HG02571 (cell line): ENCODE measurements around the gene CCT8L2.
"Not testable (repeated sequence)": the region's sequence is repeated elsewhere in the genome, so short reads cannot be mapped to it uniquely, and the experiment has no call there.

ENCODE experiments used
- ATAC-seq: cut with Tn5 transposase; IDR thresholded peaks from one replicate; pipeline ENCODE4 v1.9.1; 2021; ENCODE audit warnings: mild to moderate bottlenecking, moderate library complexity; ENCODE audit not compliant: unreplicated experiment

CCT8L2 gene

GRCh38 chr22:16592710-16593109 is at the start of gene CCT8L2:
Gene CCT8L2, minus strand, starts transcription at chr22:16592810. Its CDS starts 260 bp downstream, at chr22:16592550.
- ATAC-seq = not testable (repeated sequence)

GRCh38 chr22:16635442-16635841 is 42.8 kb upstream of the CCT8L2 start:
- not testable (repeated sequence) for ATAC-seq

- not testable (repeated sequence) for ATAC-seq
Observed at GRCh38 chr22:16634092-16634491, 41.5 kb upstream of the CCT8L2 start.

- not testable (repeated sequence) for ATAC-seq
Observed at GRCh38 chr22:16628476-16628875, 35.9 kb upstream of the CCT8L2 start.

- ATAC-seq = not testable (repeated sequence)
Observed at GRCh38 chr22:16625018-16625417, 32.4 kb upstream of the CCT8L2 start.

- not testable (repeated sequence) for ATAC-seq
Observed at GRCh38 chr22:16623595-16623994, 31.0 kb upstream of the CCT8L2 start.

- ATAC-seq = not testable (repeated sequence)
Observed at GRCh38 chr22:16617516-16617915, 24.9 kb upstream of the CCT8L2 start.

GRCh38 chr22:16616390-16616938 is 23.9 kb upstream of the CCT8L2 start:
- not testable (repeated sequence) for ATAC-seq

- not testable (repeated sequence) for ATAC-seq
Observed at GRCh38 chr22:16615606-16616245, 23.1 kb upstream of the CCT8L2 start.

GRCh38 chr22:16609548-16610261 is 17.1 kb upstream of the CCT8L2 start:
- no peak for ATAC-seq

GRCh38 chr22:16608931-16609330 is 16.3 kb upstream of the CCT8L2 start:
- ATAC-seq = no peak

- ATAC-seq = not testable (repeated sequence)
Observed at GRCh38 chr22:16604257-16604998, 11.8 kb upstream of the CCT8L2 start.

- ATAC-seq = not testable (repeated sequence)
Observed at GRCh38 chr22:16603770-16604242, 11.2 kb upstream of the CCT8L2 start.

- ATAC-seq = no peak
Observed at GRCh38 chr22:16603448-16603768, 10.8 kb upstream of the CCT8L2 start.

- ATAC-seq = not testable (repeated sequence)
Observed at GRCh38 chr22:16602728-16603447, 10.3 kb upstream of the CCT8L2 start.

- not testable (repeated sequence) for ATAC-seq
Observed at GRCh38 chr22:16602224-16602727, 9.7 kb upstream of the CCT8L2 start.

GRCh38 chr22:16601437-16602223 is 9.0 kb upstream of the CCT8L2 start:
- no peak for ATAC-seq

GRCh38 chr22:16600644-16601436 is 8.2 kb upstream of the CCT8L2 start:
- ATAC-seq = not testable (repeated sequence)

GRCh38 chr22:16599648-16600047 is 7.0 kb upstream of the CCT8L2 start:
- ATAC-seq = not testable (repeated sequence)
